ENCODE data around the gene TNFRSF8.

TNFRSF8 gene

GRCh38 chr1:12144236-12144635 lies 81.1 kb downstream of the TNFRSF8 start:
- no peak for DNase-seq

DNA sequence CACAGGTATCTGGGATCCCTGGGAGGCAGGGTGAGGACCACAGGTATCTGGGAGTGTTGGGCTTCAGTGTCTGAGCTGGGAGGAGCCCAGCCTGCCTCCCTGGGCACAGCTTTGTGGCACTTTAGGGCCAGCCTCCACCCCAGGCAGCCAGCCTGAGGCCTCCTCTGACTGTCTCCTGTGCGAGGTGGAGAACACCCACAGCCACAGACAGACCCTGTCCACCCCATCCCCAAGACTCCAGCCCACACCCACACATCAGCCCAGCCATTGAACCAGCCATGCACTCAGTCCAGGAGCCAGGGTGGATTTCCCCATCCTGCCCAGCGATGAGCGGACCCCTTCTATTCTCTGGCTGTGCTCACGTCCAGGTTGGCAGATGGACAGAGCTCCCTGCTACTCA lies 81.9 kb downstream of the TNFRSF8 start:
- no peak for DNase-seq

DNA sequence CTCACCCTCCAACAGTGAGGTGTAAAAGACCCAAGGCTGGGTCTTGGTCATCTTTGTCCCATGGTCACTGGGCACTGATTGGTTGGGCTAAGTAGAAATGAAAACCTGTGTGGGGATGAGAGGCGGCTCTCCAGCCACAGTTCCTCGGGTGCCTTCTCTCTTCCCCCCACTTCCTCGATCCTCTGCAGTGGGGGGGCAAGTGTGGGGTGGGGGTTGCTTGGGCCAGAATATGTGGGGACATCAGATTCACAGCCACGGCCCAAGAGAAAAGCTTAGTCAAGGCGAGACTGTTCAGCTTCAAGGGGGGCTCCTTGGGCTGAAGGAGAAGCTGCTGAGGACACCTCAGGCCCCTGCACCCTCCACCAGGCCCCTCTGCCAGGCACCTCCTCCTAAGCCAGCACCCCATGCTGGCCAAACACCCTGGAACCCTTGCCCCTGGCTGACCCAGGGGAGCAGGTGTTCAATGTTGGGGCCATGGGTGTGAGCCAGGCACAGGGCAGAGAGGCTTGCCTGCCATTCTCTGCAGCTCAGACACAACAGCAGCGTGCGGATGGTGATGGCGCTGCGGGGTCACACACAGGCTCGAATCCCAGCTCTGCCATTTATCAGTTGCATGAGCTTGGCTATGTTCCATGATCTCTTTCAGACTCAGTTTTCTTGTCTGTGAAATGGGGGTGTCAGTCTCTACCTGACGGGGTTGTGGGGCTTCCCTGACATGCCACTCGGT lies 82.7 kb downstream of the TNFRSF8 start:
- DNase-seq: no peak

- DNase-seq: no peak
These were observed 83.4 kb downstream of the TNFRSF8 start for GRCh38 chr1:12146343-12147112.

DNA sequence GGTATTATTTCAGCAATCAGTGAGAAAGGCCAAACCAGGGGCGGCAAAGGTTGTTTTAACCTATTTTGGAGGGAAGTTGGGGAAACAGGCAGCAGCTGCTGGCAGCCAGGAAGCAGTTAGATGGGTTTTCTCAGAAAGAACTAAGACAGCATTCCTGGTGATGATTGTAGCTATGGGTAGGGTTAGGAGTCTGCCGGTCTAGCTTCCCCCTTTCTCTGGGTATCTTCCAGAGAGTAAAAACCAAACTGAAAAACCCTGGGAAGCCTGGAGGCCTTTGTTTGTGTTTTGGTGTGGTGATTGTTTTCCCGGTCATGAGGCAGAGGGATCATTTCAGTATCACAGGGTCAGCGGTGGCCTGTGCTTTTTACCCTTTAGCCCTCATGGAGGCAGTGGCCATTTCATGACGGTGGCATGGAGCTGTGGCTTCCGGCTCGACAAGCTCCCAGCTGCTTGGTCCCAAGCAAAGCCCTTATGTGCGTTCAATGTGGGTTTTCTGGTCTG lies 84.1 kb downstream of the TNFRSF8 start:
- DNase-seq: no peak

DNA sequence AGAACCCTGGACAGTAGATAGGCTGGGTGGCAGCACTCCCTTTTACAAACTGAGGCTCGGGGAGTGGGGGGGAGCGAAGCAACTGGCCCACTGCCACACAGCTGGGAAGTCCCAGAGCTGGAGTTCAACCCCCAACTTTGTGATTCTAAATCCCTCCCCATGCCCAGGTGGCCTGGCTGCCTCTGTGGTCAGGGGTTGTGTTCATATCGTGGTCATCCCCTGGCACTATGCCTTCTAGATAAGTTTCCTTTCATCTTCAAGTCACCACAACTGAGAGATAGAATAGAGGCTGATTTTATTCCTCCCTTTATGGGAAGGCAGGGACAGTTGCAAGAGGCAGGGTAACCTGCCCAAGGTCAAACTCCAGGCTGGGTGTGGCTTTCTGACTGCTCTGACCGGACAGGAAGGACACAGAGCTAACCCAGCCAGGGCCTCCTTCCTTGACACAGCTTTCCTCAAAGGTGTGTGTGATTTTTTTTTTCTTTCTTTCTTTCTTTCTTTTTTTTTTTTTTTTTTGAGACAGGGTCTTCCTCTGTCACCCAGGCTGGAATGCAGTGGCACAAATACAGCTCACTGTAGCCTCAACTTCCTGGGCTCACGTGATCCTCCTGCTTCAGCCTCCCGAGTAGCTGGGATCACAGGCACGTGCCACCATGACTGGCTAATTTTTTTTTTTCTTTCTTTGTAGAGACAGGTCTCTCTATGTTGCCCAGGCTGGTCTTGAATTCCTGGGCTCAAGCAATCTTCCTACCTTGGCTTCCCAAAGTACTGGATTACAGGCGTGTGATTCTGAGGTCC lies 85.3 kb downstream of the TNFRSF8 start:
- no peak for DNase-seq

DNA sequence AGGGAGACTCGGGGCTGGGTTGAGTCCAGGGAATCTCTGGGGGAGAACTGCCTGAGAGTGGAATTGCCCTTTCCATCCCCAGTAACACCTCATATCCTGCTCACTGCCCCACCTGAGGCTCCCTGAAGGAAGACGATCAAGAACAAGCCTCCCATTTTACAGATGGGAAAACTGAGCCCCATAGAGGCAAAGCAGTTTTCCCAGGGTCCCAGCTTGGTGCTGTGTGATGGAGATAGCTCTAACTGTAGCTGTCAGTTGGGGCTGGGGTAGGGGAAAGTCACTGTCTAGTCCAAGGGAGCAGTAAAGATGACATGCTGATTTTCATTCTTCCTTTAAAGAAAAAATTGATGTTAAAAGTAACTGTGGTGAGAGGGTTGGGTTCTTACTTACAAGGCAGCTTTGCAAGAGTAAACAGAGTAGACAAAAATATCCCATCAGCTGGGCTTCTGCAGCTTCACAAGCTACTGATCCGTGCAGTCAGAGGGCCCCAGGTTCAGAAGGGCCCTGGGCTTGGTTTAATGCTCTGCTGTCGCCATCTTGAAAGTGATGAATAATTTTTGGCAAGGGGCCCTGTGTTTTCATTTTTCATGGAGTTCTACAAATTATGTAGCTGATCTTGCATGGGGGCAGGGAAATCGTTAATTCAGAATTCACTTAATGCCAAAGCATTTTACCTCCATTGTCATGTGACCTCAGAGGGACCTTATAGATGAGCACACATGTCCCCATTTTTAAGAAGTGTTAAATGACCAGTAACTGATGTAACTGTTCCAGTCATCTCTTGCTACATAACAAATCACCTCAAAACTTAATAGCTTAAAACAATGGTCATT lies 86.1 kb downstream of the TNFRSF8 start:
- DNase-seq: no peak

DNA sequence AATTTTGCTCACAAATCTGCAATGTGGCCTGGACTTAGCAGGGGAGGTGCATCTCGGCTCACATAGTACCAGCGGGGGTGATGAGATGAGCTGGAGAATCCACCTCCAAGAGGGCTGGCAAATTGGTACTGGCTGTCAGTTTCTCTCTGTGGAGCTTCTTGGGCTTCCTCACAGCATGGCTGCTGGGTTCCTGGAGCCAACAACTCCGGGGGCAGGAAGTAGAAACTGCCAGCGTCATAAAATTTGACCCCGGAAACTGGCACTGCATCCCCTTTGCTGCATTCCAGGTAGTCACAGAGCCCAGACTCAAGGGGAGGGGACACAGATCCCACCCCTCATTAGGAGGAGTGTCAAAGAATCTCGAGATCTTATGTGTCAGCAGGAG lies 86.7 kb downstream of the TNFRSF8 start:
- no peak for DNase-seq

GRCh38 chr1:12150456-12151200 lies 87.5 kb downstream of the TNFRSF8 start:
- DNase-seq: no peak

GRCh38 chr1:12151465-12151864 lies 88.4 kb downstream of the TNFRSF8 start:
- DNase-seq: no peak

DNA sequence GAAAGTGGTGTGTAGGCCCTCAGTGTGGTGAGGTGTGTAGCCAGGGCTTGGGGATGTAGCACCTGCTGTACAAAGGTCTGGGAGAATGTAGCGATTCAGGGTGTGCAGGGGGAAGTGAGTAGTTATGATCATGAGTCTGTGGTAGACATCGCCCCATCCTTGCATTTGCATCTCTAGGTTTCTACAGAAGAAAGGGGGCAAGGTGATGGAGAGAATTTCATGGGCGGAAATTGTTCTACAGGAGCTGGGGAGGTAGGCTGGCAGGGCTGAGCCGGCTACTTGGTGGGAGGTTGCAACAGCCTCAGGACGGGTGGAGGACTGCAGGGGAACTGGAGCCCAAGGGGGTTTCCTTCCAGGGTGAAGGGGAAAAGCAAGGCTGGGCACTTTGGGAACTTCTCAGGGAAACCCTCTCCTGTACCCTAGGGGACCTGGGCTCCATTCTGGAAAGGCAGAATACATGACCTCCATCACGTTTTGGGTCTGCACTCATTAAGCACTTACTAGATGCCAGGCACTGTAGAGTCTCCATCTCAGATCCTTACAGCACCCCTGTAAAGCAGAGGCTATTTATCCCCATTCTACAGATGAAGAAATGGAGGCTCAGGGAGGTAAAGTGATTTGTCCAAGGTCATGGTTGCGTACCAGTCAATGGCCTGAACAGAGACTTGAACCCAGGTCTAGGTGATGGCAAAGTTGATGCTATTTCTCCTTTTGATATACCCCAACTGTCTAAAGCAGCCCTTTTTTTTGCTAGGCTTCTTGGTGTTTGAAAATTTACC lies 89.2 kb downstream of the TNFRSF8 start:
- no peak for DNase-seq

DNA sequence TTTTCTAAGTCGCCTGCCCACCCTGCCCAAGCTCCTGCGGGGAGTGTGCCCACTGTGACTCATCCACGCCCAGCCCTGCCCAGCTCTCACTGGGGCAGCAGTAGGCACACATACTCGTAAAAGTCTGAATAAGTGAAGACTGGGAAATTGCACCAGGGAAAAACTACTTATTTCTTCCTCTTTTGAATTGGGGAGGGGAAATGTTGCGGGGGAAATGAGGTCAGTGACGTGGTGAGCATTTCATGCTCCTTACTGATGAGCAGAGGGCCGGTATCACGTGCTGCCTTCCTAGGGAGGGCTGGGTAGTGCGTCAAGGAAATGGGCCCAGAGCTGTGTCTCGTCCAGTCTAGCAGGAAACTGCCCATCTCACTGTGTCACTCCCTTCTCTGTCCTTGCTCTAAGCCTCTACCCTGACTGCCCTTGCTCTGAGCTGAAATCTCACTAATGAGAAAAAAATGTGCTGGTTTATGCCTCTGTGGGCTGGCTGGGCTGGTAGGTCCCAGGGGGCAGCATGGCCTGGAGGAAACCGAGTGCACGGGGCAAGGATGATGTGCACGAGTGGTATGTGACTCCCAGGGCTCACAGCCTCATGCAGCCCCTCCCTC lies 90.2 kb downstream of the TNFRSF8 start:
- DNase-seq: no peak

DNA sequence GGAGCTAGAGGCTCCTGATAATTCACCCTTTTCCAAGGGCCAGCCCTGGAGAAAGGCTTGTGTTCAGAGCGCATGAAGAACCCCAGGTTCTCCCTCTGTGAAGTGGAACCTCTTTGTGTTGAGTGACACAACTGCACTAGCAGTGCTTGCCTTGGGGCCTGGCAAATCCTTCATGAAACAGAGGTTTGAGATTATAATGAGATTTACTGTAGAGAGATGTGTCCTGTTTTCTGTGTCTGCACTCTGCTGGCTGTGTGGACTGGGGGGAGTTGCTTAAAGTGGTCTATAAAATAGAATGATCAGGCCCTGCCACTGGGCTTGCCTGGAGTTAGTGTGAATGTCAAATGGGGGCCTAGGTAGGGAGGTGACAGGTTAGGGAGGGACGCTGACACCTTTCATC lies 92.2 kb downstream of the TNFRSF8 start:
- DNase-seq: no peak

DNA sequence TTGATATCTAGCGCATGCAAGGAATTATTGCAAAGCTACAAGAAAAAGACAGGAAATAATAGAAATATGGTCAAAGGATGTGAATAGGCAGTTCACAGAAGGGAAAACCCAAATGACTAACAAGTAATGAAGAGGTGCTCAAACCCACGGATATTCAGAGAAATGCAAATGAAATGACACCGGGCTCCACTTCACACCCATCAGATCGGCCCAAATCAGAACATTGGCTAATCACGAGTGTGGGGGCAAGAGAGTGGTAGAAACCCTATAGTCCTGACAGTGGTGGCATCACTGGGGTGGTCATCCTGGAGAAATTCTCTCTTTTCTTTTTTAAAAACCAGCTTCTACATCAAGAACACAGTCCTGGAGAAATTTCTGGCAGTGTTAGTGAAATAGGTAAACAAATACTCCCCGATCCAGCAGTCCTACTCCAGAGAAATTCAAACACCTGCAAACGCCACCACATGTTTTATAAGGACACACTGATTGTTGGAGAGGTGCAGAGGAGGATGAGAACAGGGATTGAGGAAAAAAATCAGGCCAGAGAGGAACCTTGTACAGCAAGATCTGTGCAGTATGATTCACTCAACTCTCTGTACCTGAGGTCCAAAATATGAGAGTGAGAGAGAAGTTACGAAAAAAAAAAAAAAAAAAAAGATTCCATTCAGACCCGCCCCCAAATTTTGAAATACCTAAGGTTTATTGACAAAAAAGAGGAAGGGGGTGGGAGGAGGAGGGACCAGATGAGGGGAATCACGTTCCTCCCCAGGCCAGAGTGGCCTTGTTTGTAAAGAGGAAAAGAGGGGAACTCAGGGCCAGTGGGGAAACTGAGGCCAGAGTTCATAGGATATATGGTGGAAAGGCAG lies 94.5 kb downstream of the TNFRSF8 start:
- DNase-seq: no peak

GRCh38 chr1:12158357-12159092 lies 95.4 kb downstream of the TNFRSF8 start:
- no peak for DNase-seq

DNA sequence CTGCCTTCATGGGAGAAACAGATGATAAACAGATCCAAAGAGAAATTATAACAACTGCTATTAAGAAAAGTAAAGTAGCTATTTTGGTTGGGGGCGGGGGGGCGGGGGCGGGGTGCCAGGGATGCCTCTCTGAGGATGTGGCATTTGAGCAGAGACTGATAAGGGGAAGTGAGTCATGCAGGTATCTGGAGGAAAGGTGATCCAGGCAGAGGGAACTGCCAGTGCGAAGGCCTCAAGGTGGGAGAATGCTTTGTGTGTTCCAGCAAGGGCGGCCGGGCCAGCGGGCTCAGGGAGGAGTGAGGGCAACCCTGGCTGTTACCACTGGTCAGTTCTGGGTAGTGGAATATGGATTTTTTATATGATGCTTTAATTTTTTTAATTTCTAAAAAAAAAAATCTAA lies 96.7 kb downstream of the TNFRSF8 start:
- DNase-seq: no peak

GRCh38 chr1:12161324-12161661 lies 98.2 kb downstream of the TNFRSF8 start:
- no peak for DNase-seq

DNA sequence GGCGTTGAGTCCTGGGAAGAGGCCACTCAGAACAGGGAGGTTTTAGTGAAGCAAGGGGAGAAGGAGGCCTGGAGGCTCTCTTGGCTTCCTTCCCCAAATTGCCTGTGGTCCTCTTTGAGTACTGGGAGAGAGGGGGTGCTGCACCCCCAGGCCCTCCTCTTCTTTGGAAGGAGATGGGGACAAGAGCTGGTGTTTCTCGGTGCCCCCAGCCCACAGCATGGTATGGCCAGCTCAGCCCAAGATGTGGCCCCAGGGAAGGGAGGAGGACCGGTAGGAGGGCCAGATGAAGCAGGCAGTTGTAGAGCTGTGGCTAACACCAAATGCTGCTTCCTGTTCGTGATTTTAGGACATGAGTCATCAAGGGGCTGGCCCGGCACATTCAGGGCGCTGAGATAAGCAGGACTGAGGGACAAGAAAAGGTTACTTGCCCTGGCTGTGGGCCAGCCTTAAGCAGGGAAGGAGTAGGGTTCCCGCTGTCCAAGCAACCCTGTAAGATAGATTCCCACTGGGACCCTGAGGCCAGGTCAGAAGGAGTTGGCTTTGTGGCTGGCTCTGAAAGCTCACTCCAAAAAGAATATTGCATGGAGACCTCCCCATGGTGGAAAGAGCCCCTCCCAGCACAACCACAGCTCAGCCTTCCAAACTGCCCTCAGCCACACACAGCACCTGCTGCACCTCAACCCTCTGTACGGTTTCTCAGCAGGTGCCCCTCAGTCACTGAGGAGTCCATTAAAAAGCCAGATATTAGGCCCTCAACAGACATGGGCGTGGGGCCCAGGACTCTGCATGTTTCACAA lies 98.8 kb downstream of the TNFRSF8 start:
- DNase-seq: no peak
